ENCODE data around the gene CINP. TPM values are rescaled to one million over a fixed set of nuclear protein-coding genes. Genes with fewer than 3 reads are reported as not detected.

CINP gene
- total RNA-seq, 5 donors from 2014 or later (not counting 1 experiment from before 2014, with no cell fraction given) = 12.9 to 29.9 (median 25.8) TPM

GRCh38 chr14:102362084-102362483 is 606 bp downstream of the CINP start:
- Histone ChIP-seq H3K9me3 (no peaks in the 10 kb centered on the region), H3K4me1 (ENCODE audit: control insufficient read depth in 1 of 2, extremely low read depth in 1 of 2, insufficient read depth in 2 of 2, low read length in 2 of 2) (peaks cover 17 to 19% of the 10 kb centered on the region in 2 experiments), H3K27me3 (replicated peaks in 1 of 2; ENCODE audit: control insufficient read depth in 2 of 2, extremely low read depth in 1 of 2, insufficient read depth in 2 of 2, low read length in 1 of 2) (no peaks in the 10 kb centered on the region), H3K27ac (ENCODE audit: low read length) (peak overlapping the region; percentile 69), H3K36me3 (ENCODE audit: control insufficient read depth in 2 of 2, extremely low read depth in 1 of 2, insufficient read depth in 1 of 2, low read length in 1 of 2) (peaks cover 0 to 23% of the 10 kb centered on the region in 2 donors), H3K4me3 (ENCODE audit: control insufficient read depth in 1 of 2, extremely low read depth in 1 of 2, low read length in 1 of 2) (peak overlapping the region; percentile 62 to 83)
- peak overlapping the region in 2 of 3 donors; percentile 92 to 97 for H3K4me3 Mint-ChIP-seq
- peak overlapping the region; percentile 87 to 94 for H3K27ac Mint-ChIP-seq
- peaks cover 28 to 36% (median 30%) of the 10 kb centered on the region in 3 donors for H3K4me1 Mint-ChIP-seq
- WGBS (ENCODE audit: insufficient coverage) = 13% methylated on average over 3 of the region's 4 CpGs
- no peaks in the 10 kb centered on the region for H3K27me3 Mint-ChIP-seq
- H3K9me3 Mint-ChIP-seq = no peaks in the 10 kb centered on the region
- DNase-seq (peak in 7 of 35 experiments; percentile 1 to 38 (median 5)), ATAC-seq (replicated peaks in 1 of 4) (peak; percentile 6 to 13 (median 9))
- ChIA-PET CTCF (interaction anchor here in 1 of 2 donors (0.6 to 1.1 kb wide), 2 partner anchors 48 to 639 kb away, joined by 3 read pairs; no protein-coding TSS in a partner anchor), POLR2A (interaction anchor here in 1 of 2 donors (0.5 kb wide), 1 partner anchor 639 kb away, joined by 4 read pairs; no protein-coding TSS in a partner anchor)
- H3K36me3 Mint-ChIP-seq = peaks cover 17% of the 10 kb centered on the region

- 100% methylated on average over 1 of the region's 3 CpGs for WGBS (ENCODE audit: insufficient coverage)
- H3K9me3 ChIP-seq = no peaks in the 10 kb centered on the region
- ATAC-seq (replicated peaks in 1 of 4) (no peak), DNase-seq (no peak)
- no peak overlapping the region for H3K27ac ChIP-seq (ENCODE audit: low read length)
- Mint-ChIP-seq H3K27ac (no peak overlapping the region), H3K4me3 (no peak overlapping the region), H3K36me3 (peaks cover 28% of the 10 kb centered on the region), H3K9me3 (no peaks in the 10 kb centered on the region), H3K4me1 (peaks cover 22 to 33% (median 28%) of the 10 kb centered on the region in 3 donors), H3K27me3 (no peaks in the 10 kb centered on the region)
- no peaks in the 10 kb centered on the region for H3K27me3 ChIP-seq (replicated peaks in 1 of 2; ENCODE audit: control insufficient read depth in 2 of 2, extremely low read depth in 1 of 2, insufficient read depth in 2 of 2, low read length in 1 of 2)
- no peak overlapping the region for H3K4me3 ChIP-seq (ENCODE audit: control insufficient read depth in 1 of 2, extremely low read depth in 1 of 2, low read length in 1 of 2)
- peaks cover 0 to 38% of the 10 kb centered on the region in 2 donors for H3K36me3 ChIP-seq (ENCODE audit: control insufficient read depth in 2 of 2, extremely low read depth in 1 of 2, insufficient read depth in 1 of 2, low read length in 1 of 2)
- ChIA-PET POLR2A (no interaction called here), CTCF (no interaction called here)
- peaks cover 17 to 19% of the 10 kb centered on the region in 2 experiments for H3K4me1 ChIP-seq (ENCODE audit: control insufficient read depth in 1 of 2, extremely low read depth in 1 of 2, insufficient read depth in 2 of 2, low read length in 2 of 2)
These were observed 2.3 kb downstream of the CINP start for GRCh38 chr14:102360388-102360787.

- no peaks in the 10 kb centered on the region for H3K27me3 Mint-ChIP-seq
- Histone ChIP-seq H3K27ac (ENCODE audit: low read length) (no peak overlapping the region), H3K4me1 (ENCODE audit: control insufficient read depth in 1 of 2, extremely low read depth in 1 of 2, insufficient read depth in 2 of 2, low read length in 2 of 2) (peaks cover 17 to 19% of the 10 kb centered on the region in 2 experiments), H3K36me3 (ENCODE audit: control insufficient read depth in 2 of 2, extremely low read depth in 1 of 2, insufficient read depth in 1 of 2, low read length in 1 of 2) (peaks cover 0 to 47% of the 10 kb centered on the region in 2 donors), H3K9me3 (no peaks in the 10 kb centered on the region), H3K27me3 (replicated peaks in 1 of 2; ENCODE audit: control insufficient read depth in 2 of 2, extremely low read depth in 1 of 2, insufficient read depth in 2 of 2, low read length in 1 of 2) (no peaks in the 10 kb centered on the region), H3K4me3 (ENCODE audit: control insufficient read depth in 1 of 2, extremely low read depth in 1 of 2, low read length in 1 of 2) (no peak overlapping the region)
- peaks cover 30% of the 10 kb centered on the region for H3K36me3 Mint-ChIP-seq
- peaks cover 22 to 33% (median 28%) of the 10 kb centered on the region in 3 donors for H3K4me1 Mint-ChIP-seq
- ATAC-seq (replicated peaks in 1 of 4) = no peak
- no CpG with 5 or more reads among the region's 2 CpGs for WGBS (ENCODE audit: insufficient coverage)
- ChIA-PET CTCF (no interaction called here), POLR2A (no interaction called here)
- no peaks in the 10 kb centered on the region for H3K9me3 Mint-ChIP-seq
- no peak for DNase-seq
- H3K4me3 Mint-ChIP-seq = no peak overlapping the region
- no peak overlapping the region for H3K27ac Mint-ChIP-seq
These were observed 3.3 kb downstream of the CINP start for GRCh38 chr14:102359341-102359740.

GRCh38 chr14:102356280-102356679 is 6.4 kb downstream of the CINP start:
- DNase-seq (no peak), ATAC-seq (replicated peaks in 1 of 4) (no peak)
- Mint-ChIP-seq H3K4me3 (no peak overlapping the region), H3K4me1 (peaks cover 13 to 25% (median 19%) of the 10 kb centered on the region in 3 donors), H3K27ac (no peak overlapping the region), H3K9me3 (no peaks in the 10 kb centered on the region), H3K36me3 (peaks cover 44% of the 10 kb centered on the region), H3K27me3 (no peaks in the 10 kb centered on the region)
- Histone ChIP-seq H3K9me3 (no peaks in the 10 kb centered on the region), H3K27ac (ENCODE audit: low read length) (no peak overlapping the region), H3K27me3 (replicated peaks in 1 of 2; ENCODE audit: control insufficient read depth in 2 of 2, extremely low read depth in 1 of 2, insufficient read depth in 2 of 2, low read length in 1 of 2) (no peaks in the 10 kb centered on the region), H3K36me3 (ENCODE audit: control insufficient read depth in 2 of 2, extremely low read depth in 1 of 2, insufficient read depth in 1 of 2, low read length in 1 of 2) (peaks cover 7 to 66% of the 10 kb centered on the region in 2 donors), H3K4me1 (ENCODE audit: control insufficient read depth in 1 of 2, extremely low read depth in 1 of 2, insufficient read depth in 2 of 2, low read length in 2 of 2) (no peaks in the 10 kb centered on the region), H3K4me3 (ENCODE audit: control insufficient read depth in 1 of 2, extremely low read depth in 1 of 2, low read length in 1 of 2) (no peak overlapping the region)
- 100% methylated on average over 1 of the region's 3 CpGs for WGBS (ENCODE audit: insufficient coverage)
- ChIA-PET CTCF (interaction anchor here in 1 of 2 donors (0.7 kb wide), 1 partner anchor 14 kb away, joined by 3 read pairs; no protein-coding TSS in a partner anchor), POLR2A (interaction anchor here in 1 of 2 donors (0.5 kb wide), 1 partner anchor 56 kb away, joined by 20 read pairs; no protein-coding TSS in a partner anchor)

- CTCF ChIA-PET = no interaction called here
- Histone ChIP-seq H3K9me3 (no peaks in the 10 kb centered on the region), H3K4me1 (ENCODE audit: control insufficient read depth in 1 of 2, extremely low read depth in 1 of 2, insufficient read depth in 2 of 2, low read length in 2 of 2) (no peaks in the 10 kb centered on the region), H3K36me3 (ENCODE audit: control insufficient read depth in 2 of 2, extremely low read depth in 1 of 2, insufficient read depth in 1 of 2, low read length in 1 of 2) (peaks cover 7 to 77% of the 10 kb centered on the region in 2 donors), H3K27me3 (replicated peaks in 1 of 2; ENCODE audit: control insufficient read depth in 2 of 2, extremely low read depth in 1 of 2, insufficient read depth in 2 of 2, low read length in 1 of 2) (no peaks in the 10 kb centered on the region), H3K27ac (ENCODE audit: low read length) (no peak overlapping the region), H3K4me3 (ENCODE audit: control insufficient read depth in 1 of 2, extremely low read depth in 1 of 2, low read length in 1 of 2) (no peak overlapping the region)
- 74% methylated on average over 6 of the region's 8 CpGs for WGBS (ENCODE audit: insufficient coverage)
- peaks cover 0 to 12% (median 9%) of the 10 kb centered on the region in 3 donors for H3K4me1 Mint-ChIP-seq
- no peak for DNase-seq
- H3K27ac Mint-ChIP-seq = no peak overlapping the region
- POLR2A ChIA-PET = no interaction called here
- H3K4me3 Mint-ChIP-seq = no peak overlapping the region
- no peaks in the 10 kb centered on the region for H3K27me3 Mint-ChIP-seq
- H3K9me3 Mint-ChIP-seq = no peaks in the 10 kb centered on the region
- no peak for ATAC-seq (replicated peaks in 1 of 4)
- H3K36me3 Mint-ChIP-seq = peaks cover 60% of the 10 kb centered on the region
These were observed 9.5 kb downstream of the CINP start for GRCh38 chr14:102353126-102353619.

GRCh38 chr14:102352213-102352612 is 10.5 kb downstream of the CINP start:
- POLR2A ChIA-PET = interaction anchor here in 1 of 2 donors (0.6 kb wide), 1 partner anchor 924 kb away, joined by 3 read pairs; no protein-coding TSS in a partner anchor

More at GRCh38 chr14:102352213-102352612, 10.5 kb downstream of the CINP start:
- H3K27ac Mint-ChIP-seq = no peak overlapping the region
- ATAC-seq (replicated peaks in 1 of 4) (no peak), DNase-seq (no peak)
- H3K27ac ChIP-seq (ENCODE audit: low read length) = no peak overlapping the region
- no peaks in the 10 kb centered on the region for H3K9me3 Mint-ChIP-seq
- H3K9me3 ChIP-seq = no peaks in the 10 kb centered on the region
- CTCF ChIA-PET = no interaction called here
- H3K27me3 Mint-ChIP-seq = no peaks in the 10 kb centered on the region
- no peaks in the 10 kb centered on the region for H3K4me1 ChIP-seq (ENCODE audit: control insufficient read depth in 1 of 2, extremely low read depth in 1 of 2, insufficient read depth in 2 of 2, low read length in 2 of 2)
- H3K4me3 ChIP-seq (ENCODE audit: control insufficient read depth in 1 of 2, extremely low read depth in 1 of 2, low read length in 1 of 2) = no peak overlapping the region
- peaks cover 0 to 5% (median 4%) of the 10 kb centered on the region in 3 donors for H3K4me1 Mint-ChIP-seq
- WGBS (ENCODE audit: insufficient coverage) = no CpG with 5 or more reads among the region's 4 CpGs
- peaks cover 58% of the 10 kb centered on the region for H3K36me3 Mint-ChIP-seq
- no peak overlapping the region for H3K4me3 Mint-ChIP-seq
- H3K27me3 ChIP-seq (replicated peaks in 1 of 2; ENCODE audit: control insufficient read depth in 2 of 2, extremely low read depth in 1 of 2, insufficient read depth in 2 of 2, low read length in 1 of 2) = no peaks in the 10 kb centered on the region
- H3K36me3 ChIP-seq (ENCODE audit: control insufficient read depth in 2 of 2, extremely low read depth in 1 of 2, insufficient read depth in 1 of 2, low read length in 1 of 2) = peaks cover 12 to 77% of the 10 kb centered on the region in 2 donors

Measured in T-cell (primary cell).